NCI-H524 treated with DMSO at 0.1 percent for 48 hours (cell line): ENCODE results near the gene ZCWPW2.

Experiments used
- DNase-seq: peaks from one replicate; lab custom pipeline; 2025; lab: John Stamatoyannopoulos, UW

Gene ZCWPW2, protein sequence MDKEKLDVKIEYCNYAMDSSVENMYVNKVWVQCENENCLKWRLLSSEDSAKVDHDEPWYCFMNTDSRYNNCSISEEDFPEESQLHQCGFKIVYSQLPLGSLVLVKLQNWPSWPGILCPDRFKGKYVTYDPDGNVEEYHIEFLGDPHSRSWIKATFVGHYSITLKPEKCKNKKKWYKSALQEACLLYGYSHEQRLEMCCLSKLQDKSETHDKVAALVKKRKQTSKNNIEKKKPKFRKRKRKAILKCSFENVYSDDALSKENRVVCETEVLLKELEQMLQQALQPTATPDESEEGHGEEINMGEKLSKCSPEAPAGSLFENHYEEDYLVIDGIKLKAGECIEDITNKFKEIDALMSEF

DNA sequence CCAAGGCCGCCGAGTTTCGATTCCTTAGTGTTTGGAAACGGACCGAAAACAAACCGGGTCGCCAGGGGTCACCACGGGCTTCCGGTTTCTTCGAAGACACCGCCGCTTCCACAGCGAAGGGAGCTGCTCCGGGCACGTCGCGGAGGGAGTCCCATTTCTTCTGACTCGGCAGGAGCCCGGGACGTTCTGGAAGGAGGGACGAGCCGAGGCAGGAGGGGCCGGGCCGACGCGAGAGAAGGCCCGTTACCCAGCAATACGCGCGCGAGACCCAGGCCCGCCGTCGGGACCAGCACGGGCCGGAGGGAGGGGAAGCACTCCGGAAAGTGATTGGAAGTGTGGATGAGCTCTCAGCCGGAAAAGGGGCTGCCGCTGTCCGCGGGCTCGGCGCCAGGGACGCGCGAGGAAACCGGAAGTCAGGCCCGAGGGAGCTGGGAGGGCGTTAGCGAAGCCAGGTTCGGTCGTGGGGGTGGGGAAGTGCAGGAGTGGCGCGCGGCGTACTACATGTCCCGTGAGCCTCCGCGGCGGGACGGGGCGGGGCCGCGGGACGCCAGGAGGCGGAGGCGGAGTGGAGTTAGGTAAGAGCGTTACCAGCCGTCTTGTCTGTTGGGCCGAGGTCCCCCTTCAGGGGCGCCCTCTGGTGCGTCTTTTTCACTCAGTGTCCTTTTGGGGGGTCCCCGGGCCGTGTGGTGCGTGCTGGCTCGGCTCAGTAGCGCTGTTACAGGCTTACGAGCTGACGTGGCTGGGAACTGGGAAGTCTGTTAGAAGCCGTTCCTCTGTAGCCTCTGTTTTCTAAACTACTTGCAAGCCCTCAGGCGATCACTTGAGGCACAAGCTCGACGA is at the start of gene ZCWPW2, which contains the start of gene AZI2:
ZCWPW2 (plus strand) TSS at position 93 of the 840 bp plus-strand sequence. CDS start 64,348 bp downstream, outside the sequence.
AZI2 (minus strand) TSS at position 196 of the 840 bp plus-strand sequence. CDS start 8,207 bp downstream, outside the sequence.
- DNase-seq: peak; percentile 69

DNA sequence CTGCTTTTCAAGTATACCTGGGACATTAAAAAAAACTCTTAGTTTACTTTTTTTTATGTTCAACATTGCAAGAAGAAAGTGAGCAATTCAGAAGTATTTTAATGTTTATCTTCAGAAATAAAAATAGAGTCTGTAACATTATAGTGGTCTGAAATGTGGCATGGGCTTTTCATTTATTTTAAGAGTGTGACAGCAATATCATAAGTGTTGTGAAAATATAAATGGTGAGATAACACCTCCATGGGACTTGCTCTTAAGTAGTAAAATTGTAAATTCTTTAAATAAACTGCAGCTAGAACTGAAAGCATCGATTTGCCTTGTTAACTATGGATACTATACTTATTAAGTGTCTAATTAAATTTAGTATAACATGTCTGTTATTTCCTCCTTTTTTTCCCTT is 48.8 kb upstream of the ZCWPW2 start:
- DNase-seq: no peak

GRCh38 chr3:28300345-28300962 is 48.1 kb upstream of the ZCWPW2 start:
- no peak for DNase-seq

- no peak for DNase-seq
Measured at GRCh38 chr3:28301688-28302087, 46.8 kb upstream of the ZCWPW2 start.

- DNase-seq: no peak
Measured at GRCh38 chr3:28308196-28308595, 40.3 kb upstream of the ZCWPW2 start.

GRCh38 chr3:28315711-28316110 is 32.8 kb upstream of the ZCWPW2 start:
- DNase-seq: no peak

GRCh38 chr3:28316226-28316625 is 32.3 kb upstream of the ZCWPW2 start:
- DNase-seq: no peak

- DNase-seq: no peak
Measured at GRCh38 chr3:28317438-28318022, 31.0 kb upstream of the ZCWPW2 start.

DNA sequence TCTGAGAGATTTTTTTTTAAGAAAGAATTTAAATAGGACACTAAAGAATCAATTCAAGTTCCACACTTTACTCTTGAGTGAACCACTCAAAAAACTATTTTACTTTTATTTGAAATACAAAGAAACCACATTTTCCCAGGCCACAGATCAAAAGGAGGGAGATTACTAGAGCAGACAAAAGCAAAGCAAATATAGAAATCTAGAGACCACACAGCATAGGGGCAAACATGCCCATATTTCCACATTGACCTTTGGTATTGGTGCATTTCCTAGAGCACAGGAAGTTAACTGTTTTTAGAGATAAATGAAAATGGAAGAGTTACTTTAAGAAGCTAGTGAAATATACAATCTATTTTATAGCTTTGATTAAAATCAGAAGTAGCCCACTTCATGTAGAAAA is 27.5 kb upstream of the ZCWPW2 start:
- no peak for DNase-seq

- DNase-seq: no peak
Measured at GRCh38 chr3:28322464-28322863, 26.1 kb upstream of the ZCWPW2 start.

- DNase-seq: no peak
Measured at GRCh38 chr3:28326458-28326926, 22.0 kb upstream of the ZCWPW2 start.

DNA sequence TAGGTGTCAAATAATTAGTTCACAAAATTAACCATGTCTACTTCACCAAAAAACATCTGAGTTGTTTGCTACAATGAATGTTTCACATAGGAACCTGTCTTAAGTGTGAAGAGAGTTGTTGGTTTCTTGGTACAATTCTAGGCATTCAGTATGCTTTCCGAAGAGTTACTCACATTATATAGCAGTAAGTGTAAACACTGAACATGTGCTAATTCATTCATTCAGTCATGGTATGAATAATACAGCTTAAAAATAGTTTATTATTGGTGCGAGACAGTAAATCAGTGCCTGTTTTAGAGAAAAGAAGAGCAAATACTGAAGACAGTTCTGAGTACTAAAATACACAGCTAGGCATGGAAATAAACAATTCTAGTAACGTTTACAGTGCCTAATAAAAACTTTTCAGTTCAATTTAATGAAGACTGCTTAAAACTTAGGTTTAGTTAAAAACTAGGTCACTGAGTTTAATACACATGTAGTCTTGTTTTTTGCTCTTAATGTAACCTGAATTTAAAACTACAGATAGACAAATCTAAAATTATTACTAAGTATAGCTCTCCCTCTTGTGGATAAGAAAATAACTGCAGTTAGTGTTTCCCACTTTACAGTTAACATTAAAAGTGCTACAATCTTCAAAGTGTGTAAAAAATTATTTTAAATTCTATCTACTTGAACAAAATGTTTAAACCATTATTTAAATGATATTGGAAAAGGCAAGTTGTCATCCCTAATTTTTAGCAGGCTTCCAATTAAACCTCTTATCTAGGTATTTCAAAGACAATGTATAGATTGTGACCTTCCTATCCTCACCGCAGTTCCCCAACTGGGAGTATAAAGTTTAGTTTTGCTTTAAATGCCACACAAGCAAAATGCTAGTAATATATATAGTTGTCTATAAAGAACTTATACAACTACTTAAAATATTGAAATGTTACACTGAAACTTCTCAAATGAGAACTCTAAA is 20.1 kb upstream of the ZCWPW2 start:
- DNase-seq: no peak

GRCh38 chr3:28334552-28334951 is 14.0 kb upstream of the ZCWPW2 start:
- DNase-seq: no peak

DNA sequence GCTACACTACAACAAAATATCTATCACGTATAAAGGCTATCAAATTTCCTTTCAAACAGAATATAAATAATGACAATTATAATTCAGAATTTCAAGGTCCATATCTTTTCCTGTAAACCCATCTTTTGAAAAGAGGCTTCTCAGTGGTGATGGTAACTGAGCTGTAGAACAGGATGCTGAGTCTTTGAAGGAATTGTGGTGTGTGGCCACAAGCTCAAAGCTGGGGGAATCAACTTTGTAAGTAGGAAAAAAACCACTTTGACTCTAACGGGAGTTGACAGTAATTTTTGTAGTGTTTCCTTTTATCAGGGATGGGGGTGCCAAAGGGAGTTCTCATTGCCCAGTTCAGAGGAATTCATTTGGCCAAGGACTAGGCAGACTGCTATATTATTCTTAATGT is 13.3 kb upstream of the ZCWPW2 start:
- no peak for DNase-seq

GRCh38 chr3:28337230-28337629 is 11.3 kb upstream of the ZCWPW2 start:
- no peak for DNase-seq

DNA sequence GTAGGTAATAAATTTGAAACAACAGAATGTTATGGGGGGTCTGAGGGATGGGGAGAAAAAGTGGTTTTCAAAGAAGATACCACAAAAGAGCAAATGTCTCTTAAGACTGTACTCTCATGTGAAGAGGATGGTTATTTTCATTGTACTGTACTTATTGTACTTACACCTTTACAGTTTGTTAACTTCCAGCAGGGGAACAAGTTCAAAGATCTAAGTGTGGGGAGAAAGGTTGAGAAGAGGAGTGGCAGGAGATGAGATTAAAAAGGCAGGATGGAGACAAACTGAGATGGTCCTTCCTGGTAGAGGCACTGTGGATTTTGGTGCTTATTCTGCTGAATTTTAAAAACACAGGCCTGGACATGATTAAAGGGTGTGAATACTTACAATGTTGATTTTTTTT is 5.4 kb upstream of the ZCWPW2 start:
- no peak for DNase-seq

GRCh38 chr3:28345690-28346089 is 2.8 kb upstream of the ZCWPW2 start:
- DNase-seq: no peak

GRCh38 chr3:28347374-28348264 is 902 bp upstream of the ZCWPW2 start:
- DNase-seq: no peak

DNA sequence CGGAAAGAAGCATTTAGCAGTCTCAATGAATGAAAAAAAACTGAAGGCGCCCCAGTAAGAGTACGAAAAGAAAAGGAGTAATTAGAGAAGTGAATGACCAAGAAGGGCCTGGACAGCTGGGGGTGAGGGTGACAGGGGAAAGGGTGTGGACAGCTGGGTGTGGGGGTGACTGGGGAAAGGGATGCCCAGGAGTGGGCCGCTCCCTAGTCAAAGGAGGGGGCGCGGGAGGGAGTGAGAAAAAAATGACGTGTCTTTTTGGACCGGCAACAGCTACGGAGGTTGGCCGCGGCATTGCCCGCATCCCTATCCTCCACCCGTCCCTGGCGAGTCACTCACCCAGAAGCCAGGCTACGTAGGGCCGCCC is 274 bp upstream of the ZCWPW2 start:
- DNase-seq: no peak

GRCh38 chr3:28349469-28350000 is 1.0 kb downstream of the ZCWPW2 start:
- no peak for DNase-seq
